HG02610 (cell line): ENCODE measurements around the gene CDH13.

Experiments
- ATAC-seq: cut with Tn5 transposase; IDR thresholded peaks from one replicate; pipeline ENCODE4 v1.9.1; 2021; ENCODE audit warnings: mild to moderate bottlenecking, moderate library complexity; ENCODE audit not compliant: unreplicated experiment

The CDH13 gene

GRCh38 chr16:82684256-82684655 lies 57.5 kb downstream of the CDH13 start:
- ATAC-seq = no peak

GRCh38 chr16:82685526-82685925 lies 58.8 kb downstream of the CDH13 start:
- no peak for ATAC-seq

GRCh38 chr16:82694239-82694874 lies 67.6 kb downstream of the CDH13 start:
- ATAC-seq = no peak

DNA sequence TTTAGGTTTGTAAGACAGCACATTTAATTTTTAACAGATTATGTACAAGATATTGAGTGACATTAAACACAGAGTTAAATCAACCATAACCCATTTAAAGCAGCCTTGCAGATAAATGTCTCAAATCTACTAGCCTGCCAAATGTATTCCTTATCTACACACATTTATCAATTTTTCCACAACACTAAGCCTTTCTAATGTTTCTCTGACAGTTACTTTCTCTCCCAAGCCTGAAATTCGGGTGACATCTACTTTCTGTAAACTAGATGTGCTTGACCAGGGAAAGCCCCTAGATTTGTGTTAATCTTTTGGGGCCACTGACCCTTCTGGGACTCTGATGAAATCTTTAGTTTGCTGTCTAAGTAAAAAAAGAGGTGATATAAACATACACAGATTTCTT lies 69.0 kb downstream of the CDH13 start:
- no peak for ATAC-seq

- ATAC-seq = no peak
These were observed 72.5 kb downstream of the CDH13 start for GRCh38 chr16:82699260-82699659.

DNA sequence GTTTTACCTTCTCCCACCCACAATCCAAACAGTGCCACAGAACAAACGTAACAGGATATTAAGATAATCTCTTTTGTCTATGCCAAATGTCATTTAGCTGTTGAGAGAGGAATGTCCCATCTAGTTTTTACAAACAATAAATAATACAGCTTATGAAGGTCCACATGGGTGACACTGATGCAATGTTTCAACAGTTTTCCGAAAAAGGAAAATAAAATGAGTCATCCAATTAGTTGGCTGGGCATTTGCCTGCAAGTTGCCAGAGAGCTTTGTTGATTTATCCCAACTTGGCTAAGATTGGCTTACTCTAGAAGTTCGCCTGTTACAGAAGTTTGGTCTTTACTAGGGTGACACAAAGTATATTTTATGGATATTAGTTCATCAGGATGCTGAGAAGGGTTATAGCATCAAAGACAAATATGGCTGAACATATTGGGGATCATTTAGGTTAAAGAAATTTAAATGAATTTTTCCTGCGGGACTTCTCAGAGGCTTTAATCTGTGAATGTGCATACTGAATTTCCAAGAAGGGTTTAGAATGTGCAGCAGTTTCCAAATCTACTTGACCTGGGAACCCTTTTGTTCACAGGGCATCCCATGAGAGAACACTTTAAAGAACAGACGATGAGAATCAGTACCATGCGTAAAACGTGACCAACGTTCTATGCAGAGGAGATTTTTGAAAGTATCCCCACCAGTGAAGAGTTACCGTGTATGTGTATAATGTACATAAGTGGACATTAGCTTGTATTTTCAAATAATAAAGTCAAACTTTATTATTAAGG lies 73.1 kb downstream of the CDH13 start:
- no peak for ATAC-seq

DNA sequence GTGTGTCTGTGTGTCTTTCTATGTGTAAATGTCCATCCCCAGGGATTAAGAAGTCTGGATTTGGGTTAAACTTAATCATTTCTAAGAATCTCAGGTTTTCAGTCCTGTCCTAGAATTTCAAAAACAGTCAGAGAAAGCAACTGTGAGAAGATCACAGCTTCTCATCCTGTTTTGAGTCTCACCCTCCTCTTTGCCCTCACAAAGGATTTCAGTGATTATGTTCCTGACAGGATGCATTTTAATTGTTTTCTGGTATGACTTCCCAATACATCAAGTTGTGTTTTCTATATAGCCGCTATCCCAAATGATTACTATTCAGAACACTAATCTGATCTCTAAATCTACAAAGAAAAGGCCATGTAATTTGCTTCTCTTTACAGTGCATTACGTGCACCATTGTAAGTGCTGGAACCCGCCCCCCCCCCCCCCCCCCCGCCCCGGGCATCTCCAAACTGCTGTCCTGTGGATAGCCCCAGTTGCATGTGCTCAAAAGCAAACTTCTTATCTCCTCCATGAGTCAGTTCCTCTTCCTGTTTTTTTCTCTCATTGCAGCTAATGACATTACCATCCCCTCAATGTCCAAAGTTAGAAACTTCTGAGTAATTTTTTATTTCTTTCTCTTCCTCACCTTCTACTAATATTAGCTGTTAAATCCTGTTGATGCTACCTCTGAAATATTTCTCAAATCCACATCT lies 73.9 kb downstream of the CDH13 start:
- ATAC-seq = no peak

GRCh38 chr16:82701442-82701955 lies 74.7 kb downstream of the CDH13 start:
- no peak for ATAC-seq

DNA sequence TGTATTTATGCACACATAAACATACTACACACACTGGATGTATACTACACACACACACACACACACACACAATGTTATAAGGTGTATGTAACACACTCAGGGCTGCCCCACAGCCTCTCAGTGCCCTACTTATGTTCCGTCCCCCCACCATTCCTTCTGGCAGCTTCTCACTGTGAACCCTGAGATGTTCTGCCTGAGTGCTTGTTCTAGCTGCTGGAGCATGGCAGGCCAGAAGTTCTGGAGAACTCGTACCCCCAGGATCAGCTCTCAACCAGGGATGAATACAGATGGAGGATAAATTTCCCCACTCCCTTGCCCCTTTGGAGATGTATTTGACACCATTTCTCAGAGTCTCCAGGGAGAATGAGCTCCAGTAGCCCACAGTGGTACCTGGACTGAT lies 76.4 kb downstream of the CDH13 start:
- no peak for ATAC-seq

DNA sequence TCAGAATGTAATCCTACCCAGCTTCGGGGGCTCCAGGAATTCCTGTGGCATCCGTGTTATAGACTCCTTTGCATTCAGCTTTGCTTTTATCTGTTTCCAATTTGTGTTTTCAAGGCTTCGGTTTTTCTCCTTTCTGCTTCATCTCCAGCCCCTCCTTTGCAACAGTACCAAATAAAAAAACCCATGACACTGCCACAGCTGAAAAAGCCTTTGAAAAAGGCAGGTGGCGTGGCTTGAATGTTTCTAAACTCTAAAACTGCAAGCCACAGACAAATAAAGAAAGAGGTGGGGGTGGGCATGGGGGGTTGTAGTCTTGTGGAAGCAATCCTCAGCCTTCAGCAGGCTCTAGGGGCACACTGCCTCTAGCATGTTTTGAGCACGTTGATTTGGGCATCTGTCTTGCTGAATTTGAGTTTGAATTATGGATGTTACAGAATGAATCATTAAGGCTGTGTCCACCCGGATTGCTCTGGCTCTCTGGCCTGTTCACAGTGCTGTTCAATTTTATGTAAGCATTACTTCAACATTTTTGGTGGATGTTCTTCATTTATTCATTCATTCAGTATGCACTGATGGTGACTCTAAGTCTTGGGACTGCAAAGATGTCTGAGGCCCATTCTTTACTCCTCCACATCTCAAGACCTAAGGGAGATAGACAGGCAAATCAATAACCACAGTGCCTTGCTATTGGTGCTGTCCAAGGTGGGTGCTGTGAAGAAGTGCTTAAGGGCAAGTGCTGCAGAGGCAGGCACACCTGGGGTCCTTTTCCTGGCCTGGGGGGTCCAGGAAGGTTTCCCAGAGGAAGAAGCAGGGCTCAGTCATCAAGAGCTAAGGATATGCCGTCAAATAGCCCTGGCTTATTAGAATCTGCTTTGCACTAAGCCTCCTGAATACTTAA lies 77.4 kb downstream of the CDH13 start:
- ATAC-seq = no peak

DNA sequence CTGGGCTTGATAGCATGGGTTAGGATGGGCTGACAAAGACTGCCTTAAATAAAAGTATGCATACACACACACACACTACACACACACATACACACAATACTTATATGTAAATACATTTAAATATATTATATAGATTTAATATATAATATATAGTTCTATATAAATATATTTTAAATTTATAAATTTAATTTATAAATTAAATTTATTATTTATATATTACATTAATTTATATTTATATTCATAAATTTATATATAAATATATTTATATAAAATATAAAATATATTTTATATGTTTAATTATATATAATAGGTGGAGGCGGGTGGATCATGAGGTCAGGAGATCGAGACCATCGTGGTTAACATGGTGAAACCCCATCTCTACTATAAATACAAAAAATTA lies 83.2 kb downstream of the CDH13 start:
- ATAC-seq = no peak

GRCh38 chr16:82713778-82714177 lies 87.0 kb downstream of the CDH13 start:
- ATAC-seq = no peak

GRCh38 chr16:82715160-82715559 lies 88.4 kb downstream of the CDH13 start:
- no peak for ATAC-seq

DNA sequence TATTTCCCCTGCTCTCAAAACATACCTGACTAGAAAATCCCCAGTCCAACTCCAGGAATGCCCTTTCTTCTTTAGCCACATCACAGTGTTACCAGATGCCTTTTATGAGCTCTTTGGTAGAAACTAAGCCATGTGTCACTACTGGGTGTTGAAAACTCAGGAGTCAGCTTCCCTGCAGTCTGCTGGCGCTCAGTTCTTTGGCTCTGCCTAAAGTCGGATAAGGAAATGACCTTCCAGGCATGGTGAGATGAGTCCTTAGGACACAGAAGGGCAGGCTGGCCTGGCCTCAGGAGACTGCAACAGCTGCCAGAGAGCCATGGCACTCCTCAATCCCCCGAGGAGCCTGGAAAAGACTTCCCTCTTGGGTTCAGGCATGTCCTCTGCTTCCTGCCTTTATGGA lies 89.1 kb downstream of the CDH13 start:
- ATAC-seq = no peak

- ATAC-seq = no peak
These were observed 89.6 kb downstream of the CDH13 start for GRCh38 chr16:82716361-82716855.

- no peak for ATAC-seq
These were observed 93.6 kb downstream of the CDH13 start for GRCh38 chr16:82720414-82720813.

GRCh38 chr16:82726306-82726705 lies 99.5 kb downstream of the CDH13 start:
- ATAC-seq = no peak

GRCh38 chr16:82728901-82729300 lies 102.1 kb downstream of the CDH13 start:
- ATAC-seq = peak; percentile 40

- no peak for ATAC-seq
These were observed 104.1 kb downstream of the CDH13 start for GRCh38 chr16:82730901-82731300.

GRCh38 chr16:82732461-82732860 lies 105.7 kb downstream of the CDH13 start:
- no peak for ATAC-seq

GRCh38 chr16:82735186-82735585 lies 108.4 kb downstream of the CDH13 start:
- peak; percentile 42 for ATAC-seq
